IPS-18a (cell line): Measurements from ENCODE around the gene NAV2.

Source experiments
- H3K27ac ChIP-seq: one replicate; pipeline ENCODE4 v1.5.1; 2013; ENCODE audit warnings: low read length
- H3K27me3 ChIP-seq: one replicate; pipeline ENCODE4 v1.6.1; 2013; ENCODE audit warnings: mild to moderate bottlenecking, low read length; ENCODE audit not compliant: control insufficient read depth, insufficient read depth
- H3K36me3 ChIP-seq: one replicate; pipeline ENCODE4 v1.6.1; 2013; ENCODE audit warnings: low read depth, low read length; ENCODE audit not compliant: control insufficient read depth
- H3K4me1 ChIP-seq: one replicate; pipeline ENCODE4 v1.6.1; 2013; ENCODE audit warnings: low read depth, low read length; ENCODE audit not compliant: control insufficient read depth
- H3K4me3 ChIP-seq: one replicate; pipeline ENCODE4 v1.5.1; 2013; ENCODE audit warnings: low read length
- H3K9ac ChIP-seq: one replicate; pipeline ENCODE4 v1.6.1; 2013; ENCODE audit warnings: mild to moderate bottlenecking, low read length, moderate library complexity
- H3K9me3 ChIP-seq: one replicate; pipeline ENCODE4 v1.6.1; 2013; ENCODE audit warnings: low read depth, low read length; ENCODE audit not compliant: control insufficient read depth

The NAV2 gene

GRCh38 chr11:19929147-19929546 lies 216.5 kb downstream of the NAV2 start:
- Histone ChIP-seq H3K27me3 (no peaks in the 10 kb centered on the region), H3K4me1 (no peaks in the 10 kb centered on the region), H3K27ac (no peak overlapping the region), H3K9me3 (no peaks in the 10 kb centered on the region), H3K4me3 (no peak overlapping the region), H3K9ac (no peak overlapping the region), H3K36me3 (peaks cover 16% of the 10 kb centered on the region)

- Histone ChIP-seq H3K27me3 (no peaks in the 10 kb centered on the region), H3K4me1 (no peaks in the 10 kb centered on the region), H3K9ac (no peak overlapping the region), H3K4me3 (no peak overlapping the region), H3K36me3 (peaks cover 18% of the 10 kb centered on the region), H3K27ac (no peak overlapping the region), H3K9me3 (no peaks in the 10 kb centered on the region)
Observed at GRCh38 chr11:19929655-19930054, 217.0 kb downstream of the NAV2 start.

GRCh38 chr11:19931141-19931770 lies 218.6 kb downstream of the NAV2 start:
- Histone ChIP-seq H3K4me1 (peaks cover 9% of the 10 kb centered on the region), H3K27me3 (no peaks in the 10 kb centered on the region), H3K9me3 (no peaks in the 10 kb centered on the region), H3K4me3 (no peak overlapping the region), H3K9ac (no peak overlapping the region), H3K36me3 (peaks cover 18% of the 10 kb centered on the region), H3K27ac (no peak overlapping the region)

GRCh38 chr11:19931771-19932369 lies 219.2 kb downstream of the NAV2 start:
- peaks cover 18% of the 10 kb centered on the region for H3K36me3 ChIP-seq
- H3K4me3 ChIP-seq, result no peak overlapping the region
- H3K27ac ChIP-seq, result no peak overlapping the region
- no peaks in the 10 kb centered on the region for H3K27me3 ChIP-seq
- no peaks in the 10 kb centered on the region for H3K9me3 ChIP-seq
- H3K4me1 ChIP-seq, result peaks cover 9% of the 10 kb centered on the region
- no peak overlapping the region for H3K9ac ChIP-seq

- no peaks in the 10 kb centered on the region for H3K27me3 ChIP-seq
Observed at GRCh38 chr11:19933132-19933735, 220.6 kb downstream of the NAV2 start.

GRCh38 chr11:19933801-19934488 lies 221.3 kb downstream of the NAV2 start:
- H3K9me3 ChIP-seq, result no peaks in the 10 kb centered on the region
- no peak overlapping the region for H3K27ac ChIP-seq
- H3K9ac ChIP-seq, result no peak overlapping the region
- peaks cover 18% of the 10 kb centered on the region for H3K36me3 ChIP-seq
- H3K4me1 ChIP-seq, result peaks cover 9% of the 10 kb centered on the region
- no peaks in the 10 kb centered on the region for H3K27me3 ChIP-seq
- H3K4me3 ChIP-seq, result no peak overlapping the region

More at GRCh38 chr11:19933132-19933735, 220.6 kb downstream of the NAV2 start:
- H3K4me1 ChIP-seq, result peaks cover 9% of the 10 kb centered on the region
- H3K36me3 ChIP-seq, result peaks cover 18% of the 10 kb centered on the region
- no peak overlapping the region for H3K27ac ChIP-seq
- no peaks in the 10 kb centered on the region for H3K9me3 ChIP-seq
- H3K9ac ChIP-seq, result no peak overlapping the region
- no peak overlapping the region for H3K4me3 ChIP-seq

- Histone ChIP-seq H3K4me1 (peaks cover 9% of the 10 kb centered on the region), H3K36me3 (peaks cover 18% of the 10 kb centered on the region), H3K27me3 (no peaks in the 10 kb centered on the region), H3K27ac (no peak overlapping the region), H3K9me3 (no peaks in the 10 kb centered on the region), H3K4me3 (no peak overlapping the region), H3K9ac (no peak overlapping the region)
Observed at GRCh38 chr11:19934828-19935259, 222.2 kb downstream of the NAV2 start.

GRCh38 chr11:19935507-19935906 lies 222.9 kb downstream of the NAV2 start:
- H3K4me3 ChIP-seq, result no peak overlapping the region
- H3K27me3 ChIP-seq, result no peaks in the 10 kb centered on the region
- H3K36me3 ChIP-seq, result peaks cover 18% of the 10 kb centered on the region
- peaks cover 9% of the 10 kb centered on the region for H3K4me1 ChIP-seq
- H3K27ac ChIP-seq, result no peak overlapping the region
- H3K9me3 ChIP-seq, result no peaks in the 10 kb centered on the region
- H3K9ac ChIP-seq, result no peak overlapping the region

GRCh38 chr11:19936461-19936860 lies 223.8 kb downstream of the NAV2 start:
- no peak overlapping the region for H3K4me3 ChIP-seq
- no peak overlapping the region for H3K9ac ChIP-seq
- H3K27me3 ChIP-seq, result no peaks in the 10 kb centered on the region
- H3K27ac ChIP-seq, result no peak overlapping the region
- peaks cover 9% of the 10 kb centered on the region for H3K4me1 ChIP-seq
- peaks cover 25% of the 10 kb centered on the region for H3K36me3 ChIP-seq
- H3K9me3 ChIP-seq, result no peaks in the 10 kb centered on the region

GRCh38 chr11:19938169-19938856 lies 225.7 kb downstream of the NAV2 start:
- H3K36me3 ChIP-seq, result peaks cover 26% of the 10 kb centered on the region
- no peak overlapping the region for H3K9ac ChIP-seq
- H3K4me3 ChIP-seq, result no peak overlapping the region
- no peaks in the 10 kb centered on the region for H3K9me3 ChIP-seq
- no peaks in the 10 kb centered on the region for H3K27me3 ChIP-seq
- peaks cover 9% of the 10 kb centered on the region for H3K4me1 ChIP-seq
- H3K27ac ChIP-seq, result no peak overlapping the region

- peaks cover 9% of the 10 kb centered on the region for H3K4me1 ChIP-seq
- no peak overlapping the region for H3K4me3 ChIP-seq
- peaks cover 20% of the 10 kb centered on the region for H3K36me3 ChIP-seq
- no peak overlapping the region for H3K27ac ChIP-seq
- no peaks in the 10 kb centered on the region for H3K9me3 ChIP-seq
- H3K9ac ChIP-seq, result no peak overlapping the region
- H3K27me3 ChIP-seq, result no peaks in the 10 kb centered on the region
Observed at GRCh38 chr11:19938866-19939265, 226.2 kb downstream of the NAV2 start.
